GM19240 (cell line): ENCODE results near the gene RGS14.

Experiments used
- DNase-seq: peaks from one replicate; pipeline ENCODE4 v3.0.0; 2011; ENCODE audit warnings: low spot score; ENCODE audit not compliant: insufficient read length

Gene RGS14

GRCh38 chr5:177378884-177379883 is 21.5 kb downstream of the RGS14 start:
- DNase-seq, result no peak

- DNase-seq, result no peak
Measured at GRCh38 chr5:177380805-177381126, 23.0 kb downstream of the RGS14 start.

GRCh38 chr5:177382423-177383029 is 24.8 kb downstream of the RGS14 start:
- no peak for DNase-seq

- no peak for DNase-seq
Measured at GRCh38 chr5:177383181-177383580, 25.5 kb downstream of the RGS14 start.

- no peak for DNase-seq
Measured at GRCh38 chr5:177384134-177384533, 26.4 kb downstream of the RGS14 start, which contains the start of gene SLC34A1. Gene SLC34A1 (plus strand): TSS chr5:177384434. CDS start chr5:177385742, 1,308 bp downstream.

- DNase-seq, result no peak
Measured at GRCh38 chr5:177385720-177386119, 28.0 kb downstream of the RGS14 start.

- DNase-seq, result no peak
Measured at GRCh38 chr5:177386542-177386941, 28.8 kb downstream of the RGS14 start.

GRCh38 chr5:177387405-177387804 is 29.7 kb downstream of the RGS14 start:
- DNase-seq, result no peak

GRCh38 chr5:177388521-177389052 is 30.9 kb downstream of the RGS14 start:
- no peak for DNase-seq

- peak; percentile 62 for DNase-seq
Measured at GRCh38 chr5:177389241-177390169, 31.8 kb downstream of the RGS14 start.

GRCh38 chr5:177390363-177391300 is 32.9 kb downstream of the RGS14 start:
- DNase-seq, result peak; percentile 98

GRCh38 chr5:177392765-177393164 is 35.0 kb downstream of the RGS14 start:
- no peak for DNase-seq

GRCh38 chr5:177393206-177393765 is 35.6 kb downstream of the RGS14 start:
- no peak for DNase-seq

- no peak for DNase-seq
Measured at GRCh38 chr5:177393990-177394389, 36.3 kb downstream of the RGS14 start.

GRCh38 chr5:177396078-177396477 is 38.4 kb downstream of the RGS14 start:
- no peak for DNase-seq

GRCh38 chr5:177396807-177397206 is 39.1 kb downstream of the RGS14 start:
- DNase-seq, result no peak

- DNase-seq, result no peak
Measured at GRCh38 chr5:177397875-177398390, 40.2 kb downstream of the RGS14 start.

- no peak for DNase-seq
Measured at GRCh38 chr5:177399997-177400868, 42.5 kb downstream of the RGS14 start, which contains the start of gene PFN3. Gene PFN3 (minus strand): TSS chr5:177400661. CDS start chr5:177400576, 85 bp downstream.
